HG03354 (cell line): ENCODE measurements around the gene HMGXB3.
"Not testable (repeated sequence)": the region's sequence is repeated elsewhere in the genome, so short reads cannot be mapped to it uniquely, and the experiment has no call there.

Experiments
- ATAC-seq: cut with Tn5 transposase; IDR thresholded peaks from one replicate; pipeline ENCODE4 v1.9.1; 2021; ENCODE audit warnings: mild to moderate bottlenecking; ENCODE audit not compliant: unreplicated experiment, poor library complexity, severe bottlenecking

Gene HMGXB3

GRCh38 chr5:150050172-150050811, 49.8 kb downstream of the HMGXB3 start:
- ATAC-seq: not testable (repeated sequence)

GRCh38 chr5:150051657-150052195, 51.2 kb downstream of the HMGXB3 start:
- no peak for ATAC-seq

- ATAC-seq: no peak
Measured at GRCh38 chr5:150052226-150052955, 51.9 kb downstream of the HMGXB3 start.

GRCh38 chr5:150052956-150053712, 52.6 kb downstream of the HMGXB3 start:
- no peak for ATAC-seq

GRCh38 chr5:150053713-150054392, 53.3 kb downstream of the HMGXB3 start:
- no peak for ATAC-seq

GRCh38 chr5:150054569-150054968, 54.0 kb downstream of the HMGXB3 start:
- no peak for ATAC-seq

- no peak for ATAC-seq
Measured at GRCh38 chr5:150055326-150056074, 55.0 kb downstream of the HMGXB3 start.

GRCh38 chr5:150056075-150056443, 55.5 kb downstream of the HMGXB3 start:
- no peak for ATAC-seq

- ATAC-seq: no peak
Measured at GRCh38 chr5:150057052-150057451, 56.5 kb downstream of the HMGXB3 start.

GRCh38 chr5:150057511-150057910, 57.0 kb downstream of the HMGXB3 start:
- no peak for ATAC-seq

GRCh38 chr5:150057996-150058395, 57.5 kb downstream of the HMGXB3 start:
- ATAC-seq: no peak

- ATAC-seq: no peak
Measured at GRCh38 chr5:150058480-150059126, 58.1 kb downstream of the HMGXB3 start.

- no peak for ATAC-seq
Measured at GRCh38 chr5:150059623-150060022, 59.1 kb downstream of the HMGXB3 start.

- ATAC-seq: no peak
Measured at GRCh38 chr5:150060471-150060870, 59.9 kb downstream of the HMGXB3 start.

GRCh38 chr5:150061538-150061995, 61.0 kb downstream of the HMGXB3 start:
- ATAC-seq: no peak

GRCh38 chr5:150062216-150062922, 61.8 kb downstream of the HMGXB3 start:
- no peak for ATAC-seq

GRCh38 chr5:150063638-150064037, 63.1 kb downstream of the HMGXB3 start:
- no peak for ATAC-seq

- no peak for ATAC-seq
Measured at GRCh38 chr5:150064681-150065220, 64.2 kb downstream of the HMGXB3 start.
